Measurements from ENCODE around the gene PTPRJ. TPM values are rescaled to one million over a fixed set of nuclear protein-coding genes. Genes with fewer than 3 reads are reported as not detected.
"Not testable (repeated sequence)": the region's sequence is repeated elsewhere in the genome, so short reads cannot be mapped to it uniquely, and the experiment has no call there.

The PTPRJ gene
- 10 to 100 TPM; 14.3 to 20.1 TPM for total RNA-seq
- polyA plus RNA-seq: 1 to 10 TPM; 2.0 to 2.8 TPM
- long read RNA-seq, donor 1, partial matches to known transcripts: 0 of 4 reads
- long read RNA-seq, donor 1, other reads (novel, unspliced or antisense): 4 of 4 reads
- long read RNA-seq, donor 2, partial matches to known transcripts: 0 of 9 reads
- long read RNA-seq, donor 2, other reads (novel, unspliced or antisense): 9 of 9 reads

DNA sequence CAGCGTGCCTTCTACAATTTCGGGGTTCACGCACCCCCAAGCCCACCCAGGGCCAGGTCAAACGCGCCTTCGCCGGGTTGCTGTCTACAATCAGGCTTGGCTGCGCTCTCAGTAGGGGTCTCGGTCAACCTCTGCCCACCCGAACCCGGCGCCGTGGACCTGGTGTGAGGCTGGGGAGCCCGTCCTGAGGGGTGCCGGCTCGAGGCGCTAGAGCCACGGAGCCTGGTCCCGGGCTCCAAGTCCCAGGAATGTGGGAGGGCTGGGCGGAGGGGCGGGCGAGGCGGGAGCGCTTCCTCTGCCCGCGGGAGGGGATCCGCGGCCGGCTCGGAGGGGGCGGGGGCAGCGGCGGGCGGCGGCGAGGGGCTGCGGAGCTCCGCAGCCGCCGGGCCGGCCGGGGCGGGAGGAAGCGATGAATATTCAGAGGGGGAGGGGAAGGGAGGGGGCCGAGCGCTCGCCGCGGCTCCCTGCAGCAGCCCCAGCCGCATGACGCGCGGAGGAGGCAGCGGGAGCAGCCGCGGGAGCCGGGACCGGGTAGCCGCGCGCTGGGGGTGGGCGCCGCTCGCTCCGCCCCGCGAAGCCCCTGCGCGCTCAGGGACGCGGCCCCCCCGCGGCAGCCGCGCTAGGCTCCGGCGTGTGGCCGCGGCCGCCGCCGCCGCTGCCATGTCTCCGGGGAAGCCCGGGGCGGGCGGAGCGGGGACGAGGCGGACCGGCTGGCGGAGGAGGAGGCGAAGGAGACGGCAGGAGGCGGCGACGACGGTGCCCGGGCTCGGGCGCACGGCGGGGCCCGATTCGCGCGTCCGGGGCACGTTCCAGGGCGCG is at the start of gene PTPRJ:
Gene PTPRJ, plus strand, starts transcription at position 472 of the 819 bp plus-strand sequence. CDS start 354 bp downstream, outside the sequence.
- WGBS, 2 donors: 2% methylated on average over 64 to 111 of the region's 111 CpGs
- Histone ChIP-seq H3K27me3 (ENCODE audit: control insufficient read depth in 1 of 2, insufficient read depth in 2 of 2, low read length in 1 of 2) (no peaks in the 10 kb centered on the region), H3K4me1 (ENCODE audit: control insufficient read depth in 1 of 2, insufficient read depth in 2 of 2, low read length in 2 of 2) (no peaks in the 10 kb centered on the region), H3K9me3 (ENCODE audit: control insufficient read depth, low read length) (no peaks in the 10 kb centered on the region), H3K4me3 (ENCODE audit: low read length in 2 of 2) (peak within 1 kb of the TSS; percentile 89 to 97), H3K36me3 (ENCODE audit: control insufficient read depth in 1 of 2, insufficient read depth in 2 of 2, low read length in 1 of 2) (no peaks in the 10 kb centered on the region), H3K27ac (ENCODE audit: low read depth in 1 of 2, low read length in 2 of 2) (peak within 1 kb of the TSS in 1 of 2 donors; percentile 34)
- intact Hi-C loops (cut with DNase I): loop anchor here (5.0 to 10.0 kb wide), 2 partner anchors 82 to 125 kb away; no protein-coding TSS in a partner anchor
- peak; percentile 67 for ATAC-seq (ENCODE audit: low FRiP score)
- DNase-seq: peak; percentile 74 to 89

DNA sequence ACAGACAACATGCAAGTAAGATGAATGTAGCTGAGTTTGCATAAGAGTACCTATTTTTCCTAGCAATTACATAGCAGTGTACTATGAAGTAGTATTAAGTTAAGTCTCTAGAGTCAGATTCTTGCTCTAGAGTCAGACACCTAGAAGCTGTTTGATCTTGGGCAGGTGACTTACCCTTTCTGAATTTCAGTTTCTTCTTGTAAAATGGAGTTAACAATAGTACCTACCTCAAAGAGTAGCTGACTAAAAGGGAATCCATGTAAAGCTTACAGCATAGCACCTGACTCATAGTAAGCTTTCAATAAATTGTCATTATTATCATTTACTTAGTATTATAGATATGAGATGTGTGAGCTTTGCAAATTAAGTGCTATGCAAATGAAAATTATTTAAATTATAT is 47.8 kb upstream of the PTPRJ start:
- no peak overlapping the region for H3K27ac ChIP-seq (ENCODE audit: low read depth in 1 of 2, low read length in 2 of 2)
- no peaks in the 10 kb centered on the region for H3K4me1 ChIP-seq (ENCODE audit: control insufficient read depth in 1 of 2, insufficient read depth in 2 of 2, low read length in 2 of 2)
- intact Hi-C loops (cut with DNase I): loop anchor here in 1 of 2 donors (5.0 kb wide), 1 partner anchor 45 kb away; no protein-coding TSS in a partner anchor
- no peak overlapping the region for H3K4me3 ChIP-seq (ENCODE audit: low read length in 2 of 2)
- H3K36me3 ChIP-seq (ENCODE audit: control insufficient read depth in 1 of 2, insufficient read depth in 2 of 2, low read length in 1 of 2): no peaks in the 10 kb centered on the region
- no peak for ATAC-seq (ENCODE audit: low FRiP score)
- DNase-seq: no peak
- no peaks in the 10 kb centered on the region for H3K9me3 ChIP-seq (ENCODE audit: control insufficient read depth, low read length)
- no peaks in the 10 kb centered on the region for H3K27me3 ChIP-seq (ENCODE audit: control insufficient read depth in 1 of 2, insufficient read depth in 2 of 2, low read length in 1 of 2)

- H3K4me1 ChIP-seq (ENCODE audit: control insufficient read depth in 1 of 2, insufficient read depth in 2 of 2, low read length in 2 of 2); H3K36me3 ChIP-seq (ENCODE audit: control insufficient read depth in 1 of 2, insufficient read depth in 2 of 2, low read length in 1 of 2); DNase-seq; H3K4me3 ChIP-seq (ENCODE audit: low read length in 2 of 2); ATAC-seq (ENCODE audit: low FRiP score); H3K9me3 ChIP-seq (ENCODE audit: control insufficient read depth, low read length); H3K27me3 ChIP-seq (ENCODE audit: control insufficient read depth in 1 of 2, insufficient read depth in 2 of 2, low read length in 1 of 2); H3K27ac ChIP-seq (ENCODE audit: low read depth in 1 of 2, low read length in 2 of 2): not testable (repeated sequence)
- intact Hi-C loops (cut with DNase I): loop anchor here (2.0 to 5.0 kb wide), 2 partner anchors 44 to 175 kb away; no protein-coding TSS in a partner anchor
- 80% methylated on average over 12 of the region's 12 CpGs for WGBS, 2 donors
Measured at GRCh38 chr11:47933797-47934196, 46.6 kb upstream of the PTPRJ start.

DNA sequence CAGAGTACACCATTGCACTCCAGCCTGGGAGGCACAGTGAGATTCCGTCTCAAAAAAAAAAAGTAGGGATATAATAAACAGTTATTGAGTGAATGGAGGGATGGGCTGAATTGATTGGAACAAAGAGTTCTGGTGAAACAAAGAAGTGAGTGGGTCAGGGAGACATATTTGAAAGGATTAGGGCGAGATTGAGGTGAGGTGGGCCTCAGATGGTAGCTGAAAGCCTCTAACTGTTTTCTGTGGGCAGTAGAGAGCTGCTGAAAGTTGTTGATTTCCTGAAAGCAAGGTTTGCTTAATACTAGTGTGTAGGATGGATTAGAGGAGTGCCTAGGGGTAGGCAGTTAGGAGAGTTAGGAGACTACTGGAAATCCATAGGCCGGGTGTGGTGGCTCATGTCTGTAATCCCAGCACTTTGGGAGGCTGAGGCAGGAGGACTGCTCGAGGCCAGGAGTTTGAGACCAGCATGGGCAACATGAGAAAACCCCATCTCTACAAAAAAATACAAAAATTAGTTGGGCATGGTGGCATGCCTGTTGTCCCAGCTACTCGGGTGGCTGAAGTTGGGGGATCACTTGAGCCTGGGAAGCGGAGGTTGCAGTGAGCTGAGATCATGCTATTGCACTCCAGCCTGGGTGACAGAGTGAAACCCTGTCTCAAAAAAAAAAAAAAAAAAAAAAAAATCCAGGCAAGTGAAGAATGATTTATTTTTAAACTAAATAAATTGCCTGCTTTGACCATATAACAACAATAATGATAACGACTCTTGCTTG is 41.4 kb upstream of the PTPRJ start:
- Histone ChIP-seq H3K36me3 (ENCODE audit: control insufficient read depth in 1 of 2, insufficient read depth in 2 of 2, low read length in 1 of 2) (no peaks in the 10 kb centered on the region), H3K9me3 (ENCODE audit: control insufficient read depth, low read length) (no peaks in the 10 kb centered on the region), H3K27ac (ENCODE audit: low read depth in 1 of 2, low read length in 2 of 2) (no peak overlapping the region), H3K4me3 (ENCODE audit: low read length in 2 of 2) (no peak overlapping the region), H3K27me3 (ENCODE audit: control insufficient read depth in 1 of 2, insufficient read depth in 2 of 2, low read length in 1 of 2) (no peaks in the 10 kb centered on the region), H3K4me1 (ENCODE audit: control insufficient read depth in 1 of 2, insufficient read depth in 2 of 2, low read length in 2 of 2) (no peaks in the 10 kb centered on the region)
- no peak for DNase-seq
- no peak for ATAC-seq (ENCODE audit: low FRiP score)
- intact Hi-C loops (cut with DNase I): loop anchor here in 1 of 2 donors (5.0 kb wide), 1 partner anchor 168 kb away; no protein-coding TSS in a partner anchor
- 54 to 55% methylated on average over 7 of the region's 7 CpGs for WGBS, 2 donors

DNA sequence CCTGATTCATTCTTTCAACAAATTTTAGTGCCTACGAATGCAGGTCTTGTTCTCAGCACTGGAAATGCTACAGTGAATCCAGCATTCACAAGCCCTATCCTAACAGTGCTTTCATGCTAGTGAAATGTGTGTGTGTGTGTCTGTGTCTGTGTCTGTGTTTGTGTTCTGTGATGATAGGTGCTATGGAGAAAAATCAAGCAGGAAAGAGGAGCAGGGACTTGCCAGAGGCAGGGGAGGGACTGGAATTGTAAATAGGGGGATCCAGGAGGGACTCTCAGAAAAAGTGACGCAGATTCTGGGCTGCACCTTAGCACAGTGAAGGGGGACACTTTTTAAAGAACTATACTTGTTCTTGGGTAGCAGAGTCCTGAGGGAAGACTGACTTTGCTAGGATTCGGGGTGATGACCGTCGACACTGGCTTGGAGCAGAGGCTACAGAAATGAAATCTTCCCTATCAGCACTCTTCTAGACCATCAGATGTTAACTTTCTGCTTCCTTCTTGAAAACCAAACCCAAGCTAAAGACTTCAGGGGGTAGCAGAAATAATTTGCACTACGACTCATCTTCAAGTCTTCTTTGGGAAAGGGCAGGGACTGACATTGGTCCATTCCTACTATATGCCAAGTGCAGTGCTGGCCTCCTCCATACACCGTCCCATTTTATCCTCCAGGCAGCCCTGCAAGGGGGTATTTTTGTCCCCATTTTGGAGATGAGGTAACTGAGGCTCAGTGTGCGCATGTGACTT is 39.3 kb upstream of the PTPRJ start:
- Histone ChIP-seq H3K27ac (ENCODE audit: low read depth in 1 of 2, low read length in 2 of 2) (no peak overlapping the region), H3K4me3 (ENCODE audit: low read length in 2 of 2) (no peak overlapping the region), H3K27me3 (ENCODE audit: control insufficient read depth in 1 of 2, insufficient read depth in 2 of 2, low read length in 1 of 2) (no peaks in the 10 kb centered on the region), H3K36me3 (ENCODE audit: control insufficient read depth in 1 of 2, insufficient read depth in 2 of 2, low read length in 1 of 2) (no peaks in the 10 kb centered on the region), H3K4me1 (ENCODE audit: control insufficient read depth in 1 of 2, insufficient read depth in 2 of 2, low read length in 2 of 2) (no peaks in the 10 kb centered on the region), H3K9me3 (ENCODE audit: control insufficient read depth, low read length) (no peaks in the 10 kb centered on the region)
- WGBS, 2 donors: 92% methylated on average over 8 of the region's 8 CpGs
- ATAC-seq (ENCODE audit: low FRiP score) (no peak), DNase-seq (no peak)
- intact Hi-C loops (cut with DNase I): no loop called here

GRCh38 chr11:47941907-47942558 is 38.3 kb upstream of the PTPRJ start:
- H3K27me3 ChIP-seq (ENCODE audit: control insufficient read depth in 1 of 2, insufficient read depth in 2 of 2, low read length in 1 of 2): no peaks in the 10 kb centered on the region
- no peaks in the 10 kb centered on the region for H3K36me3 ChIP-seq (ENCODE audit: control insufficient read depth in 1 of 2, insufficient read depth in 2 of 2, low read length in 1 of 2)
- ATAC-seq (ENCODE audit: low FRiP score) (peak; percentile 8), DNase-seq (no peak)
- no peak overlapping the region for H3K27ac ChIP-seq (ENCODE audit: low read depth in 1 of 2, low read length in 2 of 2)
- WGBS, 2 donors: 84 to 88% methylated on average over 7 of the region's 7 CpGs
- H3K9me3 ChIP-seq (ENCODE audit: control insufficient read depth, low read length): no peaks in the 10 kb centered on the region
- no peak overlapping the region for H3K4me3 ChIP-seq (ENCODE audit: low read length in 2 of 2)
- intact Hi-C loops (cut with DNase I): no loop called here
- peaks cover 0 to under 1% of the 10 kb centered on the region in 2 donors for H3K4me1 ChIP-seq (ENCODE audit: control insufficient read depth in 1 of 2, insufficient read depth in 2 of 2, low read length in 2 of 2)

DNA sequence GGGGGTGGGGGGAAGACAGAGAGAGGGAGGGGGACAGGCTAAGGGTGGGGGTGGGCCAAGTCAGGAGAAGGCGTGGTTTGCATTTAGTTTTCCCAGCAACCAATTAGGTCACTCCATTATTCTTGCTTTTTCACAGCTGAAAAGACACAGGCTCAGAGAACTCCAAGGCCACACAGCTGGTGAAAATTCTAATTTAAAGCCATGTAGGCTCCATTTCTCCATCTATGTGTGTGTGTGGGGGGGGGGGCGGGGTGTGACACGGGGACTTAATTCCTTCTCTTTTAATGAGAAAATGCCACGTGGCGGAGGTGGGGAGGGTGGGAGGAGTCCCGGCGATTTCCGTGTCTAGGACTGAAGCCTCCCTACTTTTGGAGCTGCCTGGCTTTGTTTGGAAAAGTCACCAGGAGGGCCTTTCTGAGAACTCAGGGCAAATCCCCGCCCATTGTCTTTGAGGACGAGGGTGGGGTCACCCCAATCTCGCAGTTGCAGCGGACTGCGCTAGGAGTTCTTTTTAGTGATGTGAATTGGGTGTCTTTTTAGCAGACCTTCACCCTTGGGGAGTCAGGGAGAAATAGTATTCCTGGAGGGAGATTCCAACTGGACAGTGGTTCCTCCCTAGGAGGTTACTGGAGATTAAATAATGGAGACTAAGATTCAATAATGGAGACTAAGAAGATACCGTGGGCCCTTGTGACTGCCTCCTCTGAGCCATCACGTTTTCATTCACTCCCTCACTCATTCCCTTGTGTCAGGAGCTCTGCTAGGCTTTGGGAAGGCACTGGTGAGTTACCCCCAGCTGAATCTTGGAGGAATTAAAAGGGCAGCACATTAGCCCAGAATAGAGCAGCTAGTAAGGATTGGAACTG is 36.4 kb upstream of the PTPRJ start:
- Histone ChIP-seq H3K9me3 (ENCODE audit: control insufficient read depth, low read length) (no peaks in the 10 kb centered on the region), H3K4me1 (ENCODE audit: control insufficient read depth in 1 of 2, insufficient read depth in 2 of 2, low read length in 2 of 2) (peaks cover 0 to 2% of the 10 kb centered on the region in 2 donors), H3K4me3 (ENCODE audit: low read length in 2 of 2) (no peak overlapping the region), H3K36me3 (ENCODE audit: control insufficient read depth in 1 of 2, insufficient read depth in 2 of 2, low read length in 1 of 2) (no peaks in the 10 kb centered on the region), H3K27me3 (ENCODE audit: control insufficient read depth in 1 of 2, insufficient read depth in 2 of 2, low read length in 1 of 2) (no peaks in the 10 kb centered on the region), H3K27ac (ENCODE audit: low read depth in 1 of 2, low read length in 2 of 2) (no peak overlapping the region)
- intact Hi-C loops (cut with DNase I): no loop called here
- no peak for ATAC-seq (ENCODE audit: low FRiP score)
- 68 to 70% methylated on average over 15 of the region's 15 CpGs for WGBS, 2 donors
- DNase-seq: no peak
